IMR-90 (cell line): ENCODE results near the gene FAM118A. TPM values are rescaled to one million over a fixed set of nuclear protein-coding genes. Genes with fewer than 3 reads are reported as not detected.

Source experiments
- ATAC-seq: fragments of 200-7000 bp; cut with Tn5 transposase; 2 replicates; pipeline ENCODE4 v1.9.1; 2020; ENCODE audit warnings: low read depth, mild to moderate bottlenecking, moderate library complexity
- BruUV-seq: library from RNA; stranded (reverse); fragments of 400-500 nt; replicated peaks from 2 replicates; lab custom pipeline; 2021; lab: Mats Ljungman, UMichigan
- CTCF ChIA-PET: fragments of 300-600 bp; formaldehyde crosslinking; extraction: SDS; loops from one replicate; lab custom pipeline; 2021; ENCODE audit warnings: antibody characterized with exemption; lab: Yijun Ruan, JAX
- POLR2A ChIA-PET: fragments of 300-600 bp; sonication (Branson Sonifier 250); formaldehyde crosslinking; loops from one replicate; lab custom pipeline; 2022; ENCODE audit warnings: antibody characterized with exemption; ENCODE audit not compliant: unreplicated experiment; lab: Charles Lee
- DNase-seq: peaks from one replicate; pipeline ENCODE4 v3.0.0; 2013
- H2AFZ ChIP-seq: replicated peaks from 2 replicates; pipeline ENCODE3; 2013; ENCODE audit warnings: low read length, mild to moderate bottlenecking; ENCODE audit not compliant: poor library complexity
- H2AK5ac ChIP-seq: 2 replicates; pipeline ENCODE4 v1.6.1; 2013; ENCODE audit warnings: low read depth, low read length, inconsistent platforms
- H2AK9ac ChIP-seq: replicated peaks from 2 replicates; pipeline ENCODE3; 2013; ENCODE audit warnings: mild to moderate bottlenecking, low read depth, low read length, moderate library complexity; ENCODE audit not compliant: poor library complexity
- H2BK120ac ChIP-seq: 2 replicates; pipeline ENCODE4 v1.6.1; 2013; ENCODE audit warnings: low read depth, low read length, inconsistent platforms
- H2BK15ac ChIP-seq: 3 replicates; pipeline ENCODE4 v1.6.1; 2013; ENCODE audit warnings: low read depth, low read length, inconsistent platforms
- H2BK20ac ChIP-seq: 2 replicates; pipeline ENCODE4 v1.6.1; 2013; ENCODE audit warnings: low read depth, mild to moderate bottlenecking, inconsistent platforms, low read length, moderate library complexity
- H2BK5ac ChIP-seq: 2 replicates; pipeline ENCODE4 v1.6.1; 2013; ENCODE audit warnings: mild to moderate bottlenecking, low read depth, low read length, inconsistent platforms; ENCODE audit not compliant: poor library complexity, severe bottlenecking
- H3K14ac ChIP-seq: replicated peaks from 2 replicates; pipeline ENCODE4 v1.6.1; 2013; ENCODE audit warnings: low read depth, low read length, inconsistent platforms
- H3K18ac ChIP-seq: 2 replicates; pipeline ENCODE4 v1.6.1; 2013; ENCODE audit warnings: low read depth, low read length, control low read depth
- H3K23ac ChIP-seq: 2 replicates; pipeline ENCODE4 v1.6.1; 2013; ENCODE audit warnings: low read depth, low read length, inconsistent platforms
- H3K27ac ChIP-seq: 2 replicates; pipeline ENCODE4 v1.5.1; 2013; ENCODE audit warnings: mild to moderate bottlenecking, control low read depth, low read length; ENCODE audit not compliant: insufficient read depth
- H3K27me3 ChIP-seq: 2 replicates; pipeline ENCODE4 v1.6.1; 2013; ENCODE audit warnings: low read length; ENCODE audit not compliant: control insufficient read depth, insufficient read depth
- H3K36me3 ChIP-seq: 2 replicates; pipeline ENCODE4 v1.6.1; 2013; ENCODE audit warnings: low read length, mixed read lengths; ENCODE audit not compliant: control insufficient read depth, insufficient read depth
- H3K4ac ChIP-seq: 2 replicates; pipeline ENCODE4 v1.6.1; 2013; ENCODE audit warnings: low read depth, low read length, inconsistent platforms
- H3K4me1 ChIP-seq: 2 replicates; pipeline ENCODE4 v1.6.1; 2013; ENCODE audit warnings: low read length, mixed read lengths; ENCODE audit not compliant: control insufficient read depth, insufficient read depth
- H3K4me2 ChIP-seq: 2 replicates; pipeline ENCODE4 v1.6.1; 2013; ENCODE audit warnings: low read depth, mild to moderate bottlenecking, control low read depth, low read length, moderate library complexity
- H3K4me3 ChIP-seq: 2 replicates; pipeline ENCODE4 v1.5.1; 2013; ENCODE audit warnings: low read depth, mild to moderate bottlenecking, control low read depth, low read length, moderate library complexity; ENCODE audit not compliant: insufficient read depth
- H3K56ac ChIP-seq: 2 replicates; pipeline ENCODE4 v1.6.1; 2013; ENCODE audit warnings: low read length, inconsistent platforms; ENCODE audit not compliant: insufficient read depth; ENCODE audit errors: extremely low read depth
- H3K79me1 ChIP-seq, 2 experiments: 2 replicates each; pipeline ENCODE4 v1.6.1; 2013; ENCODE audit warnings: low read length in 2 of 2, inconsistent platforms in 1 of 2, low read depth in 1 of 2
- H3K9ac ChIP-seq: 2 replicates; pipeline ENCODE4 v1.6.1; 2013; ENCODE audit warnings: low read depth, low read length, control low read depth
- H3K9me1 ChIP-seq: 2 replicates; pipeline ENCODE4 v1.6.1; 2013; ENCODE audit warnings: low read length, inconsistent platforms; ENCODE audit not compliant: insufficient read depth
- H3K9me3 ChIP-seq: 2 replicates; pipeline ENCODE4 v1.6.1; 2013; ENCODE audit warnings: low read length; ENCODE audit not compliant: control insufficient read depth, insufficient read depth
- H4K20me1 ChIP-seq: 2 replicates; pipeline ENCODE4 v1.6.1; 2013; ENCODE audit warnings: low read length, inconsistent platforms; ENCODE audit not compliant: insufficient read depth
- H4K5ac ChIP-seq: 2 replicates; pipeline ENCODE4 v1.6.1; 2013; ENCODE audit warnings: mild to moderate bottlenecking, low read depth, low read length, control low read depth
- H4K8ac ChIP-seq, 2 experiments: 2 replicates each; pipeline ENCODE4 v1.6.1; 2013; ENCODE audit warnings: low read depth in 2 of 2, low read length in 2 of 2, control low read depth in 1 of 2, inconsistent platforms in 1 of 2
- H4K91ac ChIP-seq: 2 replicates; pipeline ENCODE4 v1.6.1; 2013; ENCODE audit warnings: low read depth, low read length, inconsistent platforms; ENCODE audit not compliant: insufficient read depth
- BHLHE40 ChIP-seq: fragments of 150-350 bp; IDR thresholded peaks from 2 replicates; pipeline ENCODE4 v1.6.1; 2016; ENCODE audit warnings: mild to moderate bottlenecking, low read depth, low read length
- CEBPB ChIP-seq: IDR thresholded peaks from 2 replicates; pipeline ENCODE4 v1.6.1; 2012; ENCODE audit warnings: low read depth, low read length, improper control_type of control experiment
- CTCF ChIP-seq: conservative IDR thresholded peaks from 2 replicates; pipeline ENCODE4 v1.5.1; 2012; ENCODE audit warnings: mild to moderate bottlenecking, low read depth, low read length, improper control_type of control experiment
- ELK1 ChIP-seq: fragments of 150-350 bp; IDR thresholded peaks from 2 replicates; pipeline ENCODE4 v1.6.1; 2016; ENCODE audit warnings: low read depth, mild to moderate bottlenecking, low read length, moderate library complexity, borderline replicate concordance
- FOS ChIP-seq: fragments of 150-350 bp; IDR thresholded peaks from 2 replicates; pipeline ENCODE4 v1.6.1; 2016; ENCODE audit warnings: low read depth, low read length
- MAFK ChIP-seq: IDR thresholded peaks from 2 replicates; pipeline ENCODE4 v1.6.1; 2012; ENCODE audit warnings: low read depth, low read length, improper control_type of control experiment
- MAZ ChIP-seq: IDR thresholded peaks from 2 replicates; pipeline ENCODE4 v1.6.1; 2012; ENCODE audit warnings: low read depth, mild to moderate bottlenecking, low read length, improper control_type of control experiment, moderate library complexity, borderline replicate concordance
- MXI1 ChIP-seq: IDR thresholded peaks from 2 replicates; pipeline ENCODE4 v1.6.1; 2012; ENCODE audit warnings: low read depth, mild to moderate bottlenecking, low read length, moderate library complexity, borderline replicate concordance
- NFE2L2 ChIP-seq: fragments of 150-350 bp; IDR thresholded peaks from 2 replicates; pipeline ENCODE4 v1.6.1; 2016; ENCODE audit warnings: low read depth, mild to moderate bottlenecking, low read length
- RAD21 ChIP-seq: IDR thresholded peaks from 2 replicates; pipeline ENCODE4 v1.6.1; 2012; ENCODE audit warnings: low read length, improper control_type of control experiment
- RCOR1 ChIP-seq: IDR thresholded peaks from 2 replicates; pipeline ENCODE4 v1.6.1; 2012; ENCODE audit warnings: mild to moderate bottlenecking, low read length, improper control_type of control experiment; ENCODE audit not compliant: insufficient replicate concordance
- SMC3 ChIP-seq: fragments of 150-350 bp; IDR thresholded peaks from 2 replicates; pipeline ENCODE4 v1.6.1; 2016; ENCODE audit warnings: low read depth, mild to moderate bottlenecking, antibody characterized with exemption, low read length, moderate library complexity
- USF2 ChIP-seq: fragments of 150-350 bp; IDR thresholded peaks from 2 replicates; pipeline ENCODE4 v1.6.1; 2017; ENCODE audit warnings: mild to moderate bottlenecking, antibody characterized with exemption, low read length, low read depth
- WGBS, 2 experiments: methylation state at CpG; one replicate each; pipeline versions ENCODE4 v1.1.5 to v1.1.7; 2013; ENCODE audit warnings: missing lambda C conversion rate in 2 of 2; ENCODE audit not compliant: insufficient read length in 1 of 2; ENCODE audit errors: extremely low coverage in 2 of 2; 5-methylcytosine and 5-hydroxymethylcytosine counted together
- dilution Hi-C: fragments of 300-500 bp; cut with HindIII; formaldehyde crosslinking; loops from one replicate; pipeline ENCODE4 v1.14.3; 2018; ENCODE audit warnings: low sequenced_read_pairs; ENCODE audit not compliant: unreplicated experiment
- in situ Hi-C: fragments of 300-500 bp; cut with MboI; formaldehyde crosslinking; loops from 3 replicates; pipeline ENCODE4 v1.14.3; 2019; ENCODE audit warnings: low sequenced_read_pairs, inconsistent platforms, mixed read lengths
- intact Hi-C: fragments of 100-400 bp; cut with micrococcal nuclease; formaldehyde crosslinking; loops from 2 replicates; pipeline ENCODE4 v1.10.0; 2022
- polyA plus RNA-seq, 3 experiments: library from polyadenylated mRNA; depleted of rRNA; stranded (reverse); fragments of >200 nt; gene quantifications; 2 replicates each; pipeline ENCODE4 v1.2.3, GENCODE V29; 2012; ENCODE audit warnings: low replicate concordance in 1 of 3
- total RNA-seq: library from RNA; depleted of rRNA; stranded (reverse); fragments of >200 nt; gene quantifications from 2 replicates; pipeline ENCODE4 v1.2.3, GENCODE V29; 2012

Gene FAM118A
- total and polyA plus RNA-seq, 2 of the 4 experiments (the other 2 are of a cell fraction) = 20.6 to 95.6 TPM

- TF ChIP-seq BHLHE40 (no peak), RAD21 (no peak), CEBPB (no peak), FOS (no peak), CTCF (no peak), MXI1 (no peak), NFE2L2 (no peak), SMC3 (no peak), USF2 (no peak), MAFK (no peak), MAZ (no peak), ELK1 (no peak), RCOR1 (no peak)
- Histone ChIP-seq H2AK5ac (peak overlapping the region; percentile 54), H3K9ac (no peak overlapping the region), H4K8ac (peak overlapping the region; percentile 57 to 95; a peak in 3 of 4 replicates), H4K5ac (peak overlapping the region; percentile 67), H3K36me3 (no peaks in the 10 kb centered on the region), H3K27ac (peak overlapping the region; percentile 84), H3K9me3 (no peaks in the 10 kb centered on the region), H3K79me1 (no peaks in the 10 kb centered on the region), H2AFZ (no peak overlapping the region), H3K56ac (no peak overlapping the region), H2BK120ac (peak overlapping the region; percentile 96), H3K4me3 (no peak overlapping the region), H4K91ac (peak overlapping the region; percentile 59), H3K27me3 (peaks cover 19% of the 10 kb centered on the region), H4K20me1 (no peaks in the 10 kb centered on the region), H2BK20ac (peak overlapping the region; percentile 90), H3K4ac (peak overlapping the region; percentile 94), H3K18ac (peak overlapping the region; percentile 89), H2BK15ac (peak overlapping the region; percentile 70; the same call in 1 of the 3 replicates), H3K14ac (peak overlapping the region; percentile 75), H3K4me1 (peaks cover 10% of the 10 kb centered on the region), H3K23ac (0 out of 2 replicates have a peak overlapping the region, but pooled peaks have one; percentile 7), H2AK9ac (no peak overlapping the region), H3K4me2 (no peak overlapping the region), H3K9me1 (no peaks in the 10 kb centered on the region), H2BK5ac (no peak overlapping the region)
- dilution Hi-C loops = no loop called here
- no TSS peak for BruUV-seq
- in situ Hi-C loops = no loop called here
- 92% methylated on average over 2 of the region's 3 CpGs; no CpG with 5 or more reads in 1 of the 2 experiments for WGBS, 2 experiments
- no peak for ATAC-seq
- no peak for DNase-seq
- POLR2A ChIA-PET = no interaction called here
- CTCF ChIA-PET = no interaction called here
- intact Hi-C loops = no loop called here
These were observed 29.1 kb upstream of the FAM118A start for GRCh38 chr22:45280587-45280980.
